ENCODE data around the gene CNIH1.
"Not testable (repeated sequence)": the region's sequence is repeated elsewhere in the genome, so short reads cannot be mapped to it uniquely, and the experiment has no call there.

- TF ChIP-seq, protein P1, sequence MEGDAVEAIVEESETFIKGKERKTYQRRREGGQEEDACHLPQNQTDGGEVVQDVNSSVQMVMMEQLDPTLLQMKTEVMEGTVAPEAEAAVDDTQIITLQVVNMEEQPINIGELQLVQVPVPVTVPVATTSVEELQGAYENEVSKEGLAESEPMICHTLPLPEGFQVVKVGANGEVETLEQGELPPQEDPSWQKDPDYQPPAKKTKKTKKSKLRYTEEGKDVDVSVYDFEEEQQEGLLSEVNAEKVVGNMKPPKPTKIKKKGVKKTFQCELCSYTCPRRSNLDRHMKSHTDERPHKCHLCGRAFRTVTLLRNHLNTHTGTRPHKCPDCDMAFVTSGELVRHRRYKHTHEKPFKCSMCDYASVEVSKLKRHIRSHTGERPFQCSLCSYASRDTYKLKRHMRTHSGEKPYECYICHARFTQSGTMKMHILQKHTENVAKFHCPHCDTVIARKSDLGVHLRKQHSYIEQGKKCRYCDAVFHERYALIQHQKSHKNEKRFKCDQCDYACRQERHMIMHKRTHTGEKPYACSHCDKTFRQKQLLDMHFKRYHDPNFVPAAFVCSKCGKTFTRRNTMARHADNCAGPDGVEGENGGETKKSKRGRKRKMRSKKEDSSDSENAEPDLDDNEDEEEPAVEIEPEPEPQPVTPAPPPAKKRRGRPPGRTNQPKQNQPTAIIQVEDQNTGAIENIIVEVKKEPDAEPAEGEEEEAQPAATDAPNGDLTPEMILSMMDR (IDR thresholded peaks at IDR 0.05 in 4 of 5, conservative IDR thresholded peaks at IDR 0.05 in 1 of 5), result not testable (repeated sequence)
- not testable (repeated sequence) for TF ChIP-seq POLR2A (IDR thresholded peaks at IDR 0.05)
Observed at GRCh38 chr14:54442961-54443360, 1.8 kb upstream of the CNIH1 start.
